HG02642 (cell line): ENCODE data around the gene ARHGEF40.

ENCODE experiments used
- ATAC-seq: cut with Tn5 transposase; IDR thresholded peaks from one replicate; pipeline ENCODE4 v1.9.1; 2021; ENCODE audit warnings: mild to moderate bottlenecking; ENCODE audit not compliant: unreplicated experiment, poor library complexity

Gene ARHGEF40

GRCh38 chr14:21058903-21059302 lies 11.2 kb upstream of the ARHGEF40 start:
- no peak for ATAC-seq

- no peak for ATAC-seq
Observed at GRCh38 chr14:21059842-21060613, 10.1 kb upstream of the ARHGEF40 start.

GRCh38 chr14:21060614-21061346 lies 9.3 kb upstream of the ARHGEF40 start:
- no peak for ATAC-seq

- no peak for ATAC-seq
Observed at GRCh38 chr14:21061347-21061668, 8.8 kb upstream of the ARHGEF40 start.

DNA sequence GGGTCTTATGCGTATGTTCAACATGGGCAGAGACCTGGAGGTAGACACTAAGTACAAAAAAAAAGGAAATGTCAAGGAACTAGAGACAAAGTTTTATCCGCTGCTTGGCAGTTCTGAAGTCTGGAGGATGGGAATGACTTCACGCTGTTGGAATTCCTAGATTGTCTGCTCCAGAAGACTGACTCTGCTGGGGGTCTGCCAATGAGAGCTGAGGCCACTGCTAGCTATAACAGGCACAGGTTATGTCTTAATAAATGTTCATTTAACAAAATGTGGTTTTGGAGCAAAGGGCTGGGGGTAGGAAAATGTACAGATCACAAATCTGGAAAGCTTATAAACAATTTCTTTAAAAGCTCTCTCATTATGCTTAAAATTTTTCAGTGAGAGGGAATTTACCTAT lies 6.6 kb upstream of the ARHGEF40 start:
- no peak for ATAC-seq

- no peak for ATAC-seq
Observed at GRCh38 chr14:21066882-21067502, 3.1 kb upstream of the ARHGEF40 start.

DNA sequence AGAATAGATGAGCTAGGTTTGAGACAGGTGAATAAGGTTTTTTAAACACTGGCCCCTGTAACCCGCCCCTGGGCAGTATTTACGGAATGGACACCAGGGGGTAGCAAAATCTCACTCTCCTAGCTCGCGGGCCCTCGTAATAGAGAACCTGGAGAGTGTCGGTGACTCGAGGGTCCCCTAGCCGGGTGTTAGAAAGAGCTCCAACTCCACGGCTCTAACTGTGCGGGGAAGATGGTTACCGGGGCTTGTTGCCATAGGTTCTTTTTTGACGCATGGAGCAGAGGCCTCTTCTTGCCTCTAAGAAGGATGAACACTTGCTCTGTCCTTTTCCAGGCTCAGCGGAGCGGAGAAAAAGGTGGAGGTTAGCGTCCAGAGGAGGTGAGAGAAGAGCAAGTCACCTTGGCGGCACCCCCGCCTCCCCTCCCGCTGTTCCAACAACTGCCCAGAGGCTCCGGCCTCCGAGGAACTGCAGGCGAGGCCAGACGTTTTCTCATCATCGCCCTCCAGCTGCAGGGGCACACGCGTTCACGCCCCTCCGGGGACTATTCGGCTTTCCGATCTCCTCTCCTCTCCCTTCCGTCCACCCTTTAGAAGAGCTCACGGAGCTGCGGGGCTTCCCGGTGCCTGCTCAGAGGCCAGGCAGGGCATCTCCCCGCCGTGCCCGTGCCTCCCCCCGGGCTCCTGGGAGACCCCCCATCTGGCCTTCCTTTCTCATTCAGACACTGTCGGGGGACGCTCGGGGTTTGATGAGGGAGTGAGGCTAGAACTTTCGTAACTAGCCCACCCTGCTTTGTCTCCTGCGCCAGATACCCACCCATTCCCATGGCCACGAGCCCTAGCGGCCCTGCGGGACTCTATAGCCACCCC lies 1.4 kb upstream of the ARHGEF40 start:
- no peak for ATAC-seq

DNA sequence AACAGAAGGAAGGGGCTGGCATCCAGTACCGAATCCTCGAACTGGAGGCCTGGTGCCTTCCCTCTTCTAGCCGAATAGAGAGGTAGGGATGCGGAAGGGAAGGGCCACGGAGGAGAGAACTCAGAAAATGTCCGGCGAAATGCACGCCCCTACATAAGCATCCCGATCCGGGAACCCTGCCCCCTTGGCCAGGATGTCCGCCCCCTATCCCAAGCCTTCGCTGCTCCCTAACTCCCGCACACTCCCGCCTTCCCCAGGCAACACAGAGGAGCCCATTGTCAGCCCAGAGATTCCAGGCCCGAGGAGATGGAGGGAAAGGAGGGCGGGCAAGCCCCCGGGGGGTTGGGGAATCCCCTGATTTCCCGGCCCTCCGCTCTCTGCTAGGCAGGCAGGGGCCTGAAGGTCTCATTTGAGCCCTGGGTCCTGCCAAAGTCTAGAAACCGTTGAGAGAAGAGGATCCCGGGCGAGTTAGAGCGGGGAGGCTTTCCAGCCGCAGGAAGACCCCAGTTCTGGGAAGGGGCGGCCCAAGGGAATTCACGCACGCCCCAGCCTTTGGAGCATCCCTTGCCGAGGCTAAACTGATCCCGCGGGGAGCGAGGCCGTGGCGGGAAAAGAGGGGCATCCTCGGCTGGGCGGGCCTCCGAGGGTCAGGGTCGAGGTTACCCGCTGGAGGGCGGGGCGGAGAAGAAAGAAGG lies 569 bp upstream of the ARHGEF40 start:
- no peak for ATAC-seq

GRCh38 chr14:21070610-21071224 lies 613 bp downstream of the ARHGEF40 start:
- ATAC-seq: peak; percentile 20

DNA sequence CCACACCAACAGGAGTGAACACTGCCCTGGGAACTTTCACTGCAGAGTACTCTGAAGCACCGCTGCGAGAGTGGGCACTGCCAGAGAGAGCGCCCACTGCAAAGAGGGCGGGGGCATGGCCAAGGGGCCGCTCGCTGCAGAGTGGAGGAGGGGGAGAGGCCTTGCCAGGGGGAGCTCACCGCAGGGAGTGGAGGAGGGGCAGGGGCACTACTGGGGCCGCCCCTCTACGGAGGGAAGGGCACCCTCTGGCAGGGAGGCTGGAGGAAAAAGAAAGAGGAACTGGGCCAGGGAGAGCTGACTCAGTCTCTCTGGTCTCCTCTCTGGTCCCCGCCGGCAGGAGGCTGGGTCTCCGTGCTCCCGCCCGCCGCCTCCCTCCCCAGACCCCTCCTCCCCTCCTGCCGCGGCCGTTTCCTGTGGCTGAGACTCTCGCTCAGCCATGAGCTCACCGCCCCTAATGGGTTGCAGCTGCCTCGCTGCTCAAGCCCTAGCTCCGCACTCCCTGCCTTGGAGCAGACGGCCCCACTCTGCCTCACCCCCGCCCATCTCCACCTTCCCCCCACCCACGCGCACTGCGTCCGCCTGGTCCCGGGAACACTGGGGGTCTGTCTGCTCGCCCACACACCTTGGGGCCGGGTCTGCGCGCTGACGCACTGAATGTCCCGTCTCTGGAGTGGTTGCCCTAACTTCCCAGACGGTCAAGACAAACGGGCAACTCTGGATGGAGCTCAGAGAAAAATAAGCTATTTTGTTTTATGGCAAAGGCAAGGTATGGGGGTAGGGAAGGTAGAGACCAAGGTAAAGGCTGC lies 1.3 kb downstream of the ARHGEF40 start:
- ATAC-seq: peak; percentile 70

DNA sequence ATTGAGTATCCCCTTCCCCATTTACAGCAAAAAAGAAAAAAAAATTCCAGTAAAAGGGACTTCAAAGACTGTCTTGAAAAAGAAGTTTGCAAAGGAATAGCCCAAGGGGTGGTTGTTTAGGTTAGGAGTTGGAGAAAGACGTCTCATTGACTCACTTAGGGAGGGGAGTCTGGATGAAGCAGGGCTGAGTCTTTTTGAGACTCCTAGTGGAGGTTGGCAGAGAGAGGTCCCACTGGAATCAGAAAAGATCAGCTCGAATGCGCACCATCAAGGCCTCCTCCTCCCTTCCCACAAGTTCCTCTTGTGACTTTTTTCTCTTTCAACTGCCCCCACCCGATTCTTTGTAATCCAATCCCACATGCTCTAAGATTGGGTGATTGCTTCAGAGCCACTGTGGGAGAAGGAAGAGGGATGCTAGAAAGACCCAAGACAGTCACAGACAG lies 1.9 kb downstream of the ARHGEF40 start:
- no peak for ATAC-seq

DNA sequence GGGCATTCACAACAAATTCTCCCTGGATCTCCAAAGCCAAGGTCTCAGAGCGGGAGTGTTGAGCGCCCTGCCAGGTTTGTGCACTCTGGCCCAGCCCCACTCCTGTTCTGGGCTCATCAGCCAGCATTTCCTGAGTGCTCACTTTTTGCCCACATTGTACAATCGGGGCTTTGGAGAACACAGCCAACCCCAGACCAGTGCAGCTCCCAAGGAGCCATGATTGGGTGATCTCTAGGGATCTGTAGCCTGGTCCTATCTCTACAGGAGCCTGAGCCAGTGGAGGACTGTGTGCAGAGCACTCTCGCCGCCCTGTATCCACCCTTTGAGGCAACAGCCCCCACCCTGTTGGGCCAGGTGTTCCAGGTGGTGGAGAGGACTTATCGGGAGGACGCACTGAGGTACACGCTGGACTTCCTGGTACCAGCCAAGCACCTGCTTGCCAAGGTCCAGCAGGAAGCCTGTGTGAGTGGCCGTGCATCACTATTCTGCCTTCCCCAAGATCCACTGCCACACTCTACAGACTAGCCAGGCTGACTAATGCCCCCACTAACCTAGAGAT lies 2.8 kb downstream of the ARHGEF40 start:
- no peak for ATAC-seq

GRCh38 chr14:21073921-21074320 lies 3.8 kb downstream of the ARHGEF40 start:
- no peak for ATAC-seq

GRCh38 chr14:21074398-21075272 lies 4.5 kb downstream of the ARHGEF40 start:
- ATAC-seq: no peak

DNA sequence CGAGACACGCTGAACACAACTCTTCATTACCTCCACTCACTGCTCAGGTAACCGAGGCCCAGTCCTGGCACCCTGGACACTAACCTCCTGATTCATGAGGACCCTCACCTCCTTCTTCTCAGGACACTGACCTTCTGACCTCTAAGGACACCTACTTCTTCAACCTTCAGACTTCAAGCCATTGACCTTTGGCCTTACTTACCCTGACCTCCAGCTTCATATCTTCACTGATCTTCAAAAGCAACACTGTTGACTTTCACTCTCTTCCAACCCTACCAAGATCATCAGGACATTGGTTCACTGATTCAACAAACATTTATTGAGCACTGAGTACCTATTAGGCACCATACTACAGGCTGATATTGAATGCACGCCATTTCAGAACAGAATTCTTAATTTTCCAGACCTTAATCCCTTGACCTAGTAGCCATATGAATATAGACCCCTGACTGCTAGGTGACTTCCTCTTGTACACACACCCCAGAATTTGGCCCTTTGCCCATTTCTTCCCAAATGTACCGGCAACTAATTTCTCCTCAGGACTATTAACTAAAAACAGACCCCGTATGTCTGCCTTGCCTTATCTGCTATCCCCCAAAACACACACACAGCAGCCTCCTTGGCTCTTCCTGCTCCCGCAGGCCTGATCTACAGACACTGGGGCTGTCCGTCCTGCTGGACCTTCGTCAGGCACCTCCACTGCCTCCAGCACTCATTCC lies 5.8 kb downstream of the ARHGEF40 start:
- no peak for ATAC-seq

- ATAC-seq: no peak
Observed at GRCh38 chr14:21077672-21078071, 7.6 kb downstream of the ARHGEF40 start.

DNA sequence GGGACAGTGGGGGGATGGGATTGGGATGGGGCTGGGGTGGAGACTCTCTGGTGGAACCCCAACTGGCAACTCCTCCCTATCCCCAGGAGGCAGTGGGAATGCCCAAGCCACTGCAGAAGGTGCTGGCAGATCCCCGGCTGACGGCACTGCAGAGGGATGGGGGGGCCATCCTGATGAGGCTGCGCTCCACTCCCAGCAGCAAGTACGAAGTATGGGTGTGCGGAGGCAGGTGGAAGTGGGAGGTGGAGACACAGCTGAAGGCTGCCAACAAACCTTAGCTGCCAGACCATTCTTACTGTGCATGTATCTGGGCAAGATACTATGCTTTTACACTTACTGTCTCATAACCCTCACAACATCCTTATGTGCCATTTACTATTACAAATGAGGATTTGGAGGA lies 8.2 kb downstream of the ARHGEF40 start:
- ATAC-seq: no peak
